KOPT-K1 (cell line): Measurements from ENCODE around the gene C1QTNF2.
"Not testable (repeated sequence)": the region's sequence is repeated elsewhere in the genome, so short reads cannot be mapped to it uniquely, and the experiment has no call there.

Experiments used
- H3K27ac ChIP-seq: fragments of 200-600 bp; sonication (generic); 2 replicates; pipeline ENCODE4 v1.5.1; 2016; ENCODE audit warnings: antibody characterized with exemption, mild to moderate bottlenecking, low read depth, low read length; ENCODE audit not compliant: poor library complexity, severe bottlenecking
- H3K36me3 ChIP-seq: fragments of 200-600 bp; sonication (generic); 2 replicates; pipeline ENCODE4 v1.5.1; 2017; ENCODE audit warnings: antibody characterized with exemption, mild to moderate bottlenecking, low read length, moderate library complexity; ENCODE audit not compliant: insufficient read depth
- H3K9me3 ChIP-seq: fragments of 200-600 bp; sonication (generic); 2 replicates; pipeline ENCODE4 v1.5.1; 2017; ENCODE audit warnings: antibody characterized with exemption, low read length, mild to moderate bottlenecking; ENCODE audit not compliant: insufficient read depth, poor library complexity, severe bottlenecking

C1QTNF2 gene

GRCh38 chr5:160339406-160340130 is 30.9 kb downstream of the C1QTNF2 start:
- Histone ChIP-seq H3K9me3 (no peaks in the 10 kb centered on the region), H3K36me3 (no peaks in the 10 kb centered on the region), H3K27ac (no peak overlapping the region)

DNA sequence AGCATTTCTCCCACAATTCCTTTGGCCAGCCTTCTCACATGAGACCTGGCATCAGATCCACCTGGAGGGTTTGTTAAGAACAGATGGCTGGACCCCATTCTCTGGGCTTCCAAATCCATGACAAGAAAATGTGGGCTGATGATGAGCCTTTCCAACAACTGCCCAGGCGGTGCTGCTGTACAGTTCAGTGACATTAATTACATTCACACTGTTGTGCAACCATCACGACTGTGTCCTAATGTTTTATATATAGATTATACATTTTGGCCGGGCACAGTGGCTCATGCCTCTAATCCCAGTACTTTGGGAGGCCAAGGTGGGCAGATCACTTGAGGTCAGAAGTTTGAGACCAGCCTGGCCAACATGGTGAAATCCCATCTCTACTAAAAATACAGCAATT is 35.7 kb downstream of the C1QTNF2 start:
- H3K36me3 ChIP-seq, H3K9me3 ChIP-seq, H3K27ac ChIP-seq: not testable (repeated sequence)

DNA sequence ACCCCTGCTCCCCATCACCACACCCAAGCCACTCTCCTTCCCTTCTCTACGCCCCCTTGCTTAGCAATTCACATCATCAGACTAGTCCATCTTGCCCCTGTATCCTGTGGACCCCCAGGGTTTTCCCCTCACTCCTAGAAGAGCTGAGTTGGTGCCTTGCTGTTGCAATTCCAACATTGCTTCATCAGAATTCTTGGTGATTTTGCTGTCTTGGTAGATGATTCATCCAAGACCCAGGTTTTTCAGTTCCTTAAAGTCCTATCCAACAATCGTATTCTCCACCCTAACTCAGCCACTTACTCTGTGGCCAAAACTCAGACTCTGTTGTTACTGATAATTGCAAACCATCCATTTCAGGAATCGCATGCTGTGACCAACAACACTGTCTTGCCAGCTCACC is 36.7 kb downstream of the C1QTNF2 start:
- Histone ChIP-seq H3K9me3 (no peaks in the 10 kb centered on the region), H3K27ac (no peak overlapping the region), H3K36me3 (no peaks in the 10 kb centered on the region)

GRCh38 chr5:160330212-160330611 is 40.2 kb downstream of the C1QTNF2 start:
- Histone ChIP-seq H3K9me3 (no peaks in the 10 kb centered on the region), H3K27ac (no peak overlapping the region), H3K36me3 (no peaks in the 10 kb centered on the region)

DNA sequence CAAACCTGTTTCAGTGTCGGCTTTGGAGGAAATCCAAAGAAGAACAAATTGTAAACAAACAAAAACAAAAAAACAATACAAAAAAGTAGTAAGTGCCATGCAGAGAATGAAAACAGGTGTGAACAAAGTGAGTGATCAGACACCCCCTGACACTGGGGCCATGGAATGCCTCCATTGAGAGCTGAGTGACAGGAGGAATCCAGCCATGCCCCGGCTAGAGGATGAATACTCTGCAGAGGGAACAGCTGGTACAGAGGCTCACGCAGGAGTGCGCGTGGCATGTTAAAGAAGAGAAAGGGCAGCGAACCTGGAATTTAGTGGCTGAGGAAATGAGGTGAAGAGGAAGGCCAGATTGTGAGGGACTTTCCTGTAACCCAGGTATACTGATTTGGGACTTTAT is 42.6 kb downstream of the C1QTNF2 start:
- Histone ChIP-seq H3K36me3 (no peaks in the 10 kb centered on the region), H3K27ac (no peak overlapping the region), H3K9me3 (no peaks in the 10 kb centered on the region)

GRCh38 chr5:160326981-160327380 is 43.4 kb downstream of the C1QTNF2 start:
- Histone ChIP-seq H3K9me3 (no peaks in the 10 kb centered on the region), H3K36me3 (no peaks in the 10 kb centered on the region), H3K27ac (no peak overlapping the region)

GRCh38 chr5:160325716-160326115 is 44.7 kb downstream of the C1QTNF2 start:
- H3K36me3 ChIP-seq: no peaks in the 10 kb centered on the region
- H3K9me3 ChIP-seq: no peaks in the 10 kb centered on the region
- H3K27ac ChIP-seq: no peak overlapping the region

DNA sequence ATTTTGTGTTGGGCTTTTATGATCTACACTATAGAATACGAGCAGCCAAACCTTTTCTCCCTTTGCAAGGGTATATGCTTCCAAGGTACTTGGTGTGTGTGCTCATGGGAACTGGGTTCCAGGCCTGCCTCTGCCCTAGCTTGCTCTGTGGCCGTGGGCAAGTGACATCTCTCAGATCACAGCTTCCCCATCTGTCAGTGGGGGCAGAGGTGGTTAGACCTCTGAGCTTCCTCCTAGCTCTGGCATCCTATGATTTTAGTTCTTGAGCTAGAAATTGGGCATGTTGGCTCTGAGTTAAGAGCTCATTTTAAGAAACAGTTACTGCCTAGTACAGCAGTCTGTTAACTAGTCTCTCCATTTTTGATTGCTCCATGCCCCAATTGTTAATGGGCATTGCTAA is 45.5 kb downstream of the C1QTNF2 start:
- Histone ChIP-seq H3K36me3 (no peaks in the 10 kb centered on the region), H3K27ac (no peak overlapping the region), H3K9me3 (no peaks in the 10 kb centered on the region)

DNA sequence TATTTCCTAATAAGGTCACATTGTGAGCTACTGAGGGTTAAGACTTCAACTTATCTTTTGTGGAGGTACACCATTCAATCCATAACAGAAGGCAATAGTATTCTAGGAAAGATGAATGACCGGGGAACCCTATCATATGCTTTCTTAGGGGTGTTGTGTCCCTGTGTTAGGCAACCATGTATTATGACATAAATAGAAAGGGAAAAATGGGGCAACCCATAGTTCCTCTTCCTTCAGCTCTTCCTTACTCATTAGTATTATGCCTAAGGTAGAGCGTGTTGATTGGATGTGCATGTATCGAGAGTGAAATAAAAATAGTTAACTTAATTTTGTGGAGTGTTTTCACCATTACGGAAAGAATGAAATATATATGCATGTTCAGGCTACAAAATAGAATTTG is 52.0 kb downstream of the C1QTNF2 start:
- Histone ChIP-seq H3K36me3 (no peaks in the 10 kb centered on the region), H3K9me3 (no peaks in the 10 kb centered on the region), H3K27ac (no peak overlapping the region)

DNA sequence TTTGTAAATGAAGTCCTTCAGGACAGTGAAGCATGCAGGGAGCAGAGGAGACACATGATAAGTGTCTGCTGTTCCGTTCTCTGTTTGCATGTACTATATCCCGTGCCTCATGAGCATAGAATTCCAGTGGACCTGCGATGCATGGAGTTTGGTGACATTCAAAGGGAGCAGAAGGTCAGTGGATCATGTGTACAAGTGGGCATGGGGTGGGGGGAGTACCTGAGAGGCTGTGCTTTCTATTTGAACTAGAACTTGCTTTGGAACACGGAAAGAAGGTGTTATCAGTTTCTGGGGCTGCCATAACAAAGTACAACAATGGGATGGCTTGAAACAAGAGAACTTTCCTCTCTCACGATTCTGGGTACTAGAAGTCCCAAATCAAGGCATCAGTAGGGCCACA is 53.0 kb downstream of the C1QTNF2 start:
- H3K27ac ChIP-seq: no peak overlapping the region
- peaks cover 9% of the 10 kb centered on the region for H3K9me3 ChIP-seq
- H3K36me3 ChIP-seq: no peaks in the 10 kb centered on the region

DNA sequence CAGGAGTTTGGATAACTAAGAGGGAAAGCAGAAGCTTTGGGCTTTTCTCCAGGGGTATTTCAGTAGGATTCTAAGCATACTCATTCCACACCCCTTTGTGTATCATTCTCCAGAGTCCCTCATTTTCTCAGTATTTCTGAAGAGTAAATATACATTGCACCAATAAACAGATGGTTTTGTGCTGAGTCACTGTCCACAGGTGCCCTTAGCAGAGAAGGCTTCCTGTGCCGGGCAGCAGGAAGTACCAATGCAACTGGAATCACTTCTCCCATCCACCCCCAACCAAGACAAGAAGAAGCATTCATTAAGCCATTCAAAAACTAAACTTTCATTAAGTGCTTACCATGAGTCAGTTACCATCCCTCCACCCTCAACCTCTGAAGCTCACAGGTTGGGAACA is 54.5 kb downstream of the C1QTNF2 start:
- Histone ChIP-seq H3K27ac (no peak overlapping the region), H3K36me3 (no peaks in the 10 kb centered on the region), H3K9me3 (peaks cover 10% of the 10 kb centered on the region)

GRCh38 chr5:160312960-160313727 is 57.3 kb downstream of the C1QTNF2 start:
- Histone ChIP-seq H3K36me3 (no peaks in the 10 kb centered on the region), H3K27ac (no peak overlapping the region), H3K9me3 (peaks cover 10% of the 10 kb centered on the region)

DNA sequence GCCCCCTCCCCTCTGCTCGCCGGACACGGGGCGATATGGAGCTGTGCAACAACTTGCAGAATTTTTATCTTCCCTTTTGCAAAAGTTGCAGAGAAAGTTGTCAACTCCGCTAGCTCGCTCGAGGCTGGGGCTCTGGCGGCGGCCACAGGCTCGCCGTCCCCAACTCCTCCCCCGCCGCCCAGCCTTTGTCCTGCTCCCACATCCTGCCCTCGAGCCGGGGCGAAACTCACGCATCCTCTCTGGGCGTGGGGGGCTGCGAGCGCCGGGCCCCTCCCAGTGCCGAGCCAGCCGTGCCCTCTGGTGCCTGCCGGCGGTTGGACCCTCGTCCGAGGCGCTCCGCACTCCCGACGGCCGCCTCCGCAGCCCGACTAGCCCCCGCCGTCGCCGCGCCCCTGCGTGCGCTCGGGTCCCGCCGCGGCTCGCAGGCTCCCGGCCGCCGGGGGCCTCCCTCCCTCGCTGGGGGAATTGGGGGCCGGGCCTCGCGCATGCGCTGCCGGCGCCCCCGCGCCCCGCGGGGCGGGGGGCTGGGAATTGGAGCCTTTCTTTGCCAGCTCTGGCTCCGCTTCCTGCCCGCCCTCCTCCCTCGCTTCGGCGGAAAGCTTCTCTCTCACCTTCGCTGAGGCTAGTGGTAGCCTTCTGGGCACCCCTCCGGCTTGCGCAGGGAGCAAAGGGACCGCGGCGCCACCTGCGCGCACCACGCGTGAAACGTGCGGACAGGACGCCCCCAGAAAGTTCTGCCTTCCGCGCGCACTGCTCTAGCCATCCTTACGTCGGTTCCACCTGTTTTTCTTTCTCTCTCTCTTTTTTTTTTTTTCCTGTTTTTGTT is 58.1 kb downstream of the C1QTNF2 start, which contains the start of gene CCNJL:
Gene CCNJL (minus strand): TSS at position 431 of the 826 bp plus-strand sequence. CDS start 641 bp downstream, outside the sequence.
- peaks cover 10% of the 10 kb centered on the region for H3K9me3 ChIP-seq
- no peak within 1 kb of the TSS for H3K27ac ChIP-seq
- H3K36me3 ChIP-seq: no peaks in the 10 kb centered on the region

DNA sequence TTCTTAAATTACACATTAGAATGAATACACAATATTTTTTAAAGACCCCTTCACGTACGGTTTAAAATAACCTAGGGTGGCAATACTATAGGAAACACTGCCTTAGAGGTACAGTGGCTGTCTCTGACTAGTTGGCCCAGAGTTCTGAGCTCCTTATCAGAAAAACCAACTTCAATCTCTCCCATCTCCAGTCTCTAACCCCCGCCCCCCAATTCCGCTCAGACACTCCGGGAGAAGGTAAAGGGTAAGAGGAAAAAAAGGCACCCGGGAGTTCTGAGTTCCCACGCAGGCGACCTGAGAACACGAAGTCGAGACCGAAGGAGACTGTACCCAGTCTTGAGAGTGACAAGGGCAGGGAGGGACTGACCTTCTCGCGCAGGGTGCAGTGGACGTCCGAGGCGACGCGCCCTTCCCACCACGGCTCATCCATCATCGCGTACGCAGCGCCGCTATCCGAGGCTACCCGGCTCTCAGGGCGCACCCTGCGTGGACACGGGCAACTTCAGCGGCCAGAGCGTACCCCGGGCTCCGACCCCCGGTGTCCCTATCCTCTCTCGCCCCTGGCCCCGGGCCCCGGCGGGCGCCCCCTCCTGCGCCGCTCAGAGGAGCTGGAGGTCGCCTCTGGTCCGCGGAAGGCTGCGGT is 58.8 kb downstream of the C1QTNF2 start:
- H3K27ac ChIP-seq: no peak overlapping the region

More for the DNA sequence above, 58.8 kb downstream of the C1QTNF2 start:
- H3K9me3 ChIP-seq: peaks cover 10% of the 10 kb centered on the region
- H3K36me3 ChIP-seq: no peaks in the 10 kb centered on the region
